HepG2 (cell line): Measurements from ENCODE around the gene GSX1. TPM values are rescaled to one million over a fixed set of nuclear protein-coding genes. Genes with fewer than 3 reads are reported as not detected.

Experiments used
- ATAC-seq: fragments of 200-7000 bp; cut with Tn5 transposase; 3 replicates; pipeline ENCODE4 v1.9.1; 2020; ENCODE audit warnings: mild to moderate bottlenecking, moderate library complexity
- BruUV-seq: library from RNA; stranded (reverse); fragments of 400-500 nt; replicated peaks from 2 replicates; lab custom pipeline; 2021; lab: Mats Ljungman, UMichigan
- CTCF ChIA-PET: fragments of 300-600 bp; formaldehyde crosslinking; extraction: SDS; loops from one replicate; lab custom pipeline; 2021; ENCODE audit warnings: low total read pairs, inconsistent platforms, low intra/inter-chr PET ratio; lab: Yijun Ruan, JAX
- POLR2A ChIA-PET: fragments of 350-600 bp; sonication (Branson Sonifier 250); formaldehyde crosslinking; loops from one replicate; lab custom pipeline; 2020; ENCODE audit warnings: antibody characterized with exemption, inconsistent platforms; lab: Yijun Ruan, JAX
- DNase-seq: peaks from one replicate; pipeline ENCODE4 v3.0.0-alpha.2; 2015; ENCODE audit warnings: low spot score
- FAIRE-seq: peaks from 3 replicates; lab custom pipeline; 2011; peaks lifted over from hg19 to GRCh38; lab: Jason Lieb, UNC
- H2AFZ ChIP-seq: one replicate; pipeline ENCODE4 v1.6.1; 2011; ENCODE audit warnings: low read length, inconsistent platforms
- H3K27ac ChIP-seq: fragments of 300-600 bp; 3 replicates; pipeline ENCODE4 v1.8.0; 2011; ENCODE audit warnings: mixed run types, mild to moderate bottlenecking, mixed read lengths, low read length, inconsistent platforms; ENCODE audit not compliant: insufficient read depth; ENCODE audit errors: extremely low read length
- H3K27me3 ChIP-seq, 2 experiments: fragments of 200-600 bp in 1 of 2; 2 replicates in 1 of 2; 3 replicates in 1 of 2; pipeline versions ENCODE4 v1.6.0 to v1.8.0; 2011; ENCODE audit warnings: low read length in 2 of 2, mild to moderate bottlenecking in 2 of 2, moderate library complexity in 2 of 2, inconsistent platforms in 1 of 2; ENCODE audit not compliant: insufficient read depth in 2 of 2, control insufficient read depth in 1 of 2
- H3K36me3 ChIP-seq, 2 experiments: fragments of 200-600 bp in 1 of 2; replicated peaks in 1 of 2; 2 replicates in 1 of 2; 3 replicates in 1 of 2; pipeline versions ENCODE4 v1.5.1 to v1.8.0; 2011; ENCODE audit warnings: low read length in 2 of 2, inconsistent platforms in 1 of 2; ENCODE audit not compliant: insufficient read depth in 2 of 2, control insufficient read depth in 1 of 2
- H3K4me1 ChIP-seq: 2 replicates; pipeline ENCODE4 v1.5.1; 2012; ENCODE audit warnings: low read length, inconsistent platforms; ENCODE audit not compliant: insufficient read depth
- H3K4me2 ChIP-seq: 2 replicates; pipeline ENCODE4 v1.6.0; 2011; ENCODE audit warnings: low read depth, low read length, inconsistent platforms
- H3K4me3 ChIP-seq, 3 experiments: fragments of 200-600 bp in 1 of 3; sonication (generic), shearing (Covaris generic) in 1 of 3; replicated peaks in 1 of 3; 2 replicates each; pipeline ENCODE4 v1.5.1; 2011 to 2016; ENCODE audit warnings: low read length in 3 of 3, inconsistent platforms in 2 of 3, low read depth in 2 of 3, mild to moderate bottlenecking in 2 of 3, control low read depth in 1 of 3, mixed read lengths in 1 of 3; ENCODE audit not compliant: insufficient read depth in 1 of 3
- H3K79me2 ChIP-seq: one replicate; pipeline ENCODE4 v1.6.1; 2011; ENCODE audit warnings: low read length, inconsistent platforms; ENCODE audit not compliant: insufficient read depth
- H3K9ac ChIP-seq: 2 replicates; pipeline ENCODE4 v1.6.0; 2011; ENCODE audit warnings: mild to moderate bottlenecking, low read depth, low read length, inconsistent platforms; ENCODE audit not compliant: insufficient read depth
- H3K9me3 ChIP-seq: 2 replicates; pipeline ENCODE4 v1.5.1; 2012; ENCODE audit warnings: mild to moderate bottlenecking, low read length
- H4K20me1 ChIP-seq: 2 replicates; pipeline ENCODE4 v1.6.0; 2011; ENCODE audit warnings: inconsistent platforms, mild to moderate bottlenecking, low read length, moderate library complexity; ENCODE audit not compliant: insufficient read depth
- CREB1 ChIP-seq, 2 experiments: fragments of 450-650 bp in 1 of 2; IDR thresholded peaks; 2 replicates each; pipeline ENCODE4 v1.6.1; 2016 to 2017; ENCODE audit warnings: control low read depth in 1 of 2, mild to moderate bottlenecking in 1 of 2, missing compliant biosample characterization in 1 of 2, missing genetic modification characterization in 1 of 2
- ZNF235 ChIP-seq: sonication (generic); formaldehyde crosslinking; IDR thresholded peaks from 2 replicates; pipeline ENCODE4 v1.8.1; 2023; ENCODE audit warnings: mild to moderate bottlenecking, missing genetic modification reagents, borderline replicate concordance
- ZNF629 ChIP-seq: sonication (generic); formaldehyde crosslinking; conservative IDR thresholded peaks from 2 replicates; pipeline ENCODE4 v1.5.0; 2020; ENCODE audit warnings: missing genetic modification reagents
- WGBS: methylation state at CpG from one replicate; pipeline ENCODE4 v1.1.6; 2017; ENCODE audit warnings: low lambda C conversion rate; 5-methylcytosine and 5-hydroxymethylcytosine counted together
- in situ Hi-C: cut with HindIII; loops from 2 replicates; pipeline ENCODE4 v1.10.0; 2017; ENCODE audit warnings: low pct_unique_long_range_greater_than_20kb; ENCODE audit not compliant: extremely low pct_ligation_motif_present
- intact Hi-C: fragments of 100-400 bp; cut with micrococcal nuclease; formaldehyde crosslinking; loops from one replicate; pipeline ENCODE4 v1.10.0; 2022; ENCODE audit not compliant: unreplicated experiment
- polyA plus RNA-seq, 8 experiments: library from polyadenylated mRNA; depleted of rRNA in 3 of 8; stranded (reverse) in 7 of 8; unstranded in 1 of 8; fragments of >200 nt; fragmentation: Illumina TruSeq in 4 of 8; extraction: Trizol in 4 of 8; gene quantifications; 2 replicates each; pipeline versions ENCODE4 v1.2.1 to v1.2.3, GENCODE V29; 2011 to 2016; ENCODE audit warnings: low read depth in 4 of 8, missing spikeins in 1 of 8, mixed read lengths in 1 of 8; ENCODE audit not compliant: insufficient read depth in 1 of 8
- small RNA-seq, 3 experiments: library from RNA; depleted of rRNA; stranded (forward); fragments of <200 nt; gene quantifications; one replicate each; pipeline ENCODE3, GENCODE V24; 2012; ENCODE audit warnings: low read depth in 2 of 3, low replicate concordance in 1 of 3; ENCODE audit not compliant: insufficient read length in 3 of 3, insufficient read depth in 2 of 3
- total RNA-seq, 5 experiments: library from RNA; depleted of rRNA; stranded (reverse); fragments of >200 nt; fragmentation: Illumina TruSeq; extraction: Trizol; gene quantifications; 2 replicates each; pipeline ENCODE4 v1.2.3, GENCODE V29; 2016; ENCODE audit warnings: low read depth in 1 of 5

Gene GSX1
- total and polyA plus RNA-seq, 2 of the 13 experiments (the other 11 are each of a cell fraction or from before 2014, with no cell fraction given): not detected

DNA sequence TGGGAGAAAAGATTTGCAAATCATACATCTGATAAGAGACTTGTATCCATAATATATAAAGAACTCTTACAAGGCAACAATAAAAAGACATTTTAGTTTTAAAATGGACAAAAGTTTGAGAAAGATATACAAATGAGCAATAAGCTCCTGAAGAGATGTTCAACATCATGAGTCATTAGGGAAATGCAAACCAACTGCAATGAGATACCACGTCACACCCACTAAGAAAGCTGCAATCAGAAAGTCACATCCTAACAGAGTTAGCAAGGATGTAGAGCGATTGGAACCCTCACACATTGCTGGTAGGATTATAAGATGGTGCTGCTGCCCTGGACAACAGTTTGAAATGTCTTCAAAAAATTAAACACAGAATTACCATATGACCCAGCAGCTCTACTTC, 50.3 kb downstream of the GSX1 start:
- FAIRE-seq (no peak), DNase-seq (no peak), ATAC-seq (no peak)
- intact Hi-C loops (no loop called here), in situ Hi-C loops (no loop called here)
- WGBS: 4% methylated on average over 2 of the region's 2 CpGs
- H4K20me1 ChIP-seq: no peaks in the 10 kb centered on the region
- no peaks in the 10 kb centered on the region; a peak in 1 of 5 replicates for H3K27me3 ChIP-seq
- no TSS peak for BruUV-seq
- no peak overlapping the region for H3K4me3 ChIP-seq
- no peak overlapping the region for H3K9ac ChIP-seq
- ChIA-PET CTCF (no interaction called here), POLR2A (no interaction called here)
- no peak overlapping the region for H3K27ac ChIP-seq
- no peaks in the 10 kb centered on the region for H3K79me2 ChIP-seq
- TF ChIP-seq ZNF629 (CRISPR knock-in tag): no peak
- peak; percentile 67; the same call in 1 of the 2 replicates for TF ChIP-seq CREB1 (IDR thresholded peaks at IDR 0.05)
- TF ChIP-seq CREB1 (CRISPR knock-in tag; IDR thresholded peaks at IDR 0.05): no peak
- no peak for TF ChIP-seq ZNF235 (CRISPR knock-in tag)
- no peak overlapping the region for H3K4me2 ChIP-seq
- no peaks in the 10 kb centered on the region for H3K9me3 ChIP-seq
- H3K4me1 ChIP-seq: no peaks in the 10 kb centered on the region
- no peaks in the 10 kb centered on the region for H3K36me3 ChIP-seq
- no peak overlapping the region for H2AFZ ChIP-seq

Small RNA genes lying within 50 kb of the gene (small RNA-seq; reads per million reads assigned to genes)
- gene RNU6-73P: 0.31 to 13.5 (median 9.4) reads per million in 3 experiments

Other genes starting within 250 kb of the GSX1 start
- gene LNX2, start 172.0 kb upstream of the GSX1 start, total RNA-seq (2016; rRNA removed; fragmentation: Illumina TruSeq; extraction: Trizol): 9.7 and 13.1 TPM in 2 replicates
- gene LNX2, start 172.0 kb upstream of the GSX1 start, polyA plus RNA-seq (2011; rRNA removed): 8.1 and 9.2 TPM in 2 replicates
- 181 and 183 TPM in 2 replicates for gene POLR1D, start 170.6 kb upstream of the GSX1 start, total RNA-seq (2016; rRNA removed; fragmentation: Illumina TruSeq; extraction: Trizol)
- 406 and 490 TPM in 2 replicates for gene POLR1D, start 170.6 kb upstream of the GSX1 start, polyA plus RNA-seq (2011; rRNA removed)
- gene PDX1, start 127.5 kb downstream of the GSX1 start, total RNA-seq (2016; rRNA removed; fragmentation: Illumina TruSeq; extraction: Trizol): 0.07 TPM in 1 of 2 replicates, not detected in the other
- gene PDX1, start 127.5 kb downstream of the GSX1 start, polyA plus RNA-seq (2011; rRNA removed): not detected in 2 replicates
- gene CDX2, start 176.8 kb downstream of the GSX1 start, total RNA-seq (2016; rRNA removed; fragmentation: Illumina TruSeq; extraction: Trizol): 0.04 TPM in 1 of 2 replicates, not detected in the other
- not detected in 2 replicates for gene CDX2, start 176.8 kb downstream of the GSX1 start, polyA plus RNA-seq (2011; rRNA removed)
- not detected in 2 replicates for gene URAD, start 196.2 kb downstream of the GSX1 start, total RNA-seq (2016; rRNA removed; fragmentation: Illumina TruSeq; extraction: Trizol)
- gene URAD, start 196.2 kb downstream of the GSX1 start, polyA plus RNA-seq (2011; rRNA removed): not detected in 2 replicates